Heart right ventricle (tissue), 16 donors: ENCODE results near the gene PASK. TPM values are rescaled to one million over a fixed set of nuclear protein-coding genes. Genes with fewer than 3 reads are reported as not detected.
A peak's percentile ranks its signal among the peaks of the same experiment; 100 is the strongest.

ENCODE experiments used
- ATAC-seq, 8 donors: fragments of 200-7000 bp; cut with Tn5 transposase; one replicate each; pipeline ENCODE4 v1.9.1; 2020; ENCODE audit warnings: mild to moderate bottlenecking in 8 of 8, moderate library complexity in 8 of 8, moderate number of reproducible peaks in 1 of 8
- DNase-seq, 2 donors: peaks; one replicate each; pipeline ENCODE4 v3.0.0-alpha.2; 2020
- H3K27ac ChIP-seq, 10 donors: fragments of 200-600 bp; sonication (generic) in 2 of 10; one replicate each; pipeline versions ENCODE4 v1.5.0 to v1.8.0; 2020 to 2022; ENCODE audit warnings: mild to moderate bottlenecking in 3 of 10
- H3K27me3 ChIP-seq, 7 donors: fragments of 200-600 bp; one replicate each; pipeline ENCODE4 v1.8.0; 2021 to 2022; ENCODE audit warnings: mild to moderate bottlenecking in 2 of 7
- H3K36me3 ChIP-seq, 9 donors: fragments of 200-600 bp; sonication (generic) in 1 of 9; one replicate each; pipeline versions ENCODE4 v1.5.0 to v1.8.0; 2020 to 2022; ENCODE audit warnings: mild to moderate bottlenecking in 2 of 9
- H3K4me1 ChIP-seq, 9 donors: fragments of 200-600 bp; sonication (generic) in 1 of 9; one replicate each; pipeline versions ENCODE4 v1.5.0 to v1.8.0; 2020 to 2022; ENCODE audit warnings: mild to moderate bottlenecking in 4 of 9
- H3K4me3 ChIP-seq, 10 donors: fragments of 200-600 bp; sonication (generic) in 2 of 10; one replicate each; pipeline versions ENCODE4 v1.5.0 to v1.8.0; 2020 to 2022; ENCODE audit warnings: mild to moderate bottlenecking in 7 of 10, moderate library complexity in 2 of 10
- H3K9me3 ChIP-seq, 11 donors: fragments of 200-600 bp in 10 of 11; sonication (generic) in 2 of 11; one replicate each; pipeline versions ENCODE4 v1.5.0 to v1.8.0; 2013 to 2022; ENCODE audit warnings: mild to moderate bottlenecking in 2 of 11, control low read depth in 1 of 11, moderate library complexity in 1 of 11
- WGBS, 2 donors: extraction: QIAGEN DNeasy Blood & Tissue Kit; methylation state at CpG; one replicate each; pipeline ENCODE4 v1.1.7; 2013; ENCODE audit warnings: inconsistent platforms in 1 of 2; 5-methylcytosine and 5-hydroxymethylcytosine counted together
- intact Hi-C, 10 donors: fragments of 100-400 bp; cut with DNase I; formaldehyde crosslinking; loops; one replicate each; pipeline versions ENCODE4 v1.11.1 to v1.14.2; 2022
- polyA plus RNA-seq, 2 donors: library from polyadenylated mRNA; stranded (reverse); fragments of 200-250 nt; gene quantifications; one replicate each; pipeline ENCODE4 v1.2.3, GENCODE V29; 2013
- total RNA-seq, 10 donors: library from RNA; stranded (reverse); fragmentation: NEBNext Ultra II Directional in 3 of 10; extraction: Animal tissue kit (Norgen Biotek cat#: 25700) in 3 of 10; gene quantifications; one replicate each; pipeline versions ENCODE4 v1.2.1 to v1.2.4, GENCODE V29; 2021 to 2023
- TF ChIP-seq, protein P1 (sequence below), 9 donors: fragments of 200-600 bp; sonication (generic) in 2 of 9; IDR thresholded peaks; one replicate each; pipeline versions ENCODE4 v1.5.0 to v1.8.0; 2021 to 2022; ENCODE audit warnings: antibody characterized with exemption in 9 of 9, mild to moderate bottlenecking in 5 of 9, moderate library complexity in 1 of 9
- donor health status: Arrhythmogenic right ventricular cardiomyopathy.
- donor health status: ischemic (EF 13 %, LVEDD 7.1; RV severe dilation, severe dysfunction).
- donor health status: healthy with polysubstance abuse.
- donor health status: DM: no; HTN: yes; CAD: no.
- donor health status: DM: no; HTN: no; CAD: no.
- donor health status: ischemic (EF 25% LVEDD 6.9; RV normal size, moderate dysfunction).
- donor health status: ischemic (EF 25% LVEDD 5.7; RV mildly dilated, moderate dysfunction).
- donor health status: healthy.
- donor health status: DM: yes; HTN: yes; CAD: no.
- donor health status: Ischemic cardiomyopathy.
- donor health status: ischemic (EF 35%, LVEDD 5.7; RV mildly dilated, moderate dysfunction).
- donor health status: nonischemic (EF 11% LVEDD 7.7; RV severe dilation, severe dysfunction).
- donor health status: DM: yes; HTN: yes; CAD: no.
- donor health status: PGD.
- donor health status: ischemic (EF 29% LVEDD 5.4; RV normal size, mild dysfunction).
- donor health status: nonischemic (EF 23%, LVEDD 6.1; RV moderate dilation, normal function).

The PASK gene
- total and polyA plus RNA-seq, 12 donors, result 0.93 to 4.5 (median 1.5) TPM

DNA sequence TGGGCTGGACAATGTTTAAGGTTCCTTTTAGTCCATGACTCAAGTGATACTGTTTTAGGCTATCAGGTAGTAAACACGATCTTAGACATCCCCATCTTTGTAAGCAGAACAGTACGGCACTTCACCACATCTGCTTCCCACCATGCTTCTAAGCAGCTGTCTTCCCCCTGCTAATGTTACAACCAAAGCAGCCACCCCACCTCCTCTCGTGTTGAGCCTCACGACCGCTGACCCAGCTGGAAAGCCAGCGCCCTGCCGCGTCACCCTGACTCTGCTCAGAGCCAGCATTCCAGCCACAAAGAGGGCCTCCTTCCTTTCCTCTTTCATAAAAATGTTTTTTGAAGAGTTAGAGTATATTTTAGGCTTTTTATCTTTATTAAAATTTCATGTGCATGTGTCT is 56.6 kb downstream of the PASK start:
- no peak for DNase-seq
- 84 to 89% methylated on average over 8 of the region's 8 CpGs for WGBS, 2 donors
- TF ChIP-seq, protein P1, sequence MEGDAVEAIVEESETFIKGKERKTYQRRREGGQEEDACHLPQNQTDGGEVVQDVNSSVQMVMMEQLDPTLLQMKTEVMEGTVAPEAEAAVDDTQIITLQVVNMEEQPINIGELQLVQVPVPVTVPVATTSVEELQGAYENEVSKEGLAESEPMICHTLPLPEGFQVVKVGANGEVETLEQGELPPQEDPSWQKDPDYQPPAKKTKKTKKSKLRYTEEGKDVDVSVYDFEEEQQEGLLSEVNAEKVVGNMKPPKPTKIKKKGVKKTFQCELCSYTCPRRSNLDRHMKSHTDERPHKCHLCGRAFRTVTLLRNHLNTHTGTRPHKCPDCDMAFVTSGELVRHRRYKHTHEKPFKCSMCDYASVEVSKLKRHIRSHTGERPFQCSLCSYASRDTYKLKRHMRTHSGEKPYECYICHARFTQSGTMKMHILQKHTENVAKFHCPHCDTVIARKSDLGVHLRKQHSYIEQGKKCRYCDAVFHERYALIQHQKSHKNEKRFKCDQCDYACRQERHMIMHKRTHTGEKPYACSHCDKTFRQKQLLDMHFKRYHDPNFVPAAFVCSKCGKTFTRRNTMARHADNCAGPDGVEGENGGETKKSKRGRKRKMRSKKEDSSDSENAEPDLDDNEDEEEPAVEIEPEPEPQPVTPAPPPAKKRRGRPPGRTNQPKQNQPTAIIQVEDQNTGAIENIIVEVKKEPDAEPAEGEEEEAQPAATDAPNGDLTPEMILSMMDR (IDR thresholded peaks at IDR 0.05), result no peak

DNA sequence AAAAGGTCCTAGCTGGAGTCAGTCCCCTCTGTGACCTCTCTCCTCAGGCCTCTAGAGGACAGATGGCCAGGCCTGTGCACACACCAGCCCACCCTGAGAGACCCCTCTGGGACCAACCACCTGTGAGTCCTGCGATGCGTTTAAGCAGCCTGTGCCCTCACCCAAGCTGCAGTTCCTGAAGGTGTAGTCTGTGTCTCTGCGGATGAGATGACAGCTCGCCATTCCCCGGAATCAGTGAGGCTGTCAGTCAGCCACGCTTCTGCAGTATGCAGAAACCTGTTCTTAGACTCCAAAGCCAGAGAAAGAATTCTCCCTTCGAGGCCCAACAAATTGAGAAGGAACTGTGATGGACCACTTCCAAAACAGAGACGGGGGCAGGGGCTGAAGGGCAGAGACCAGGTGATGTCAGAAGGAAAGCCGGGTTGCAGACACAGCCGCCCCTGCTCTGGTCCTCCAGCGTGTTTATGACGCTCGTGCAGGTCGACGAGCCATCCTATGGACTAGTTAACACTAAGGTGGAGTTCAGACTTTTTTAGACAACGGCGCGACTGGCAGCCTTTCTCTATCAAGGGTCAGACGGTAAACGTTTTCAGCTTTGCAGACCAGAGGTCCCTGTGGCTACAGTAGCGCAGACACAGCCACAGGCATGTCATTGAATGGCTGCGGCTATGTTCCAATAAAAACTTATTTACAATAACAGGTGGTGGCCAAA is 57.4 kb downstream of the PASK start:
- no peaks in the 10 kb centered on the region for H3K27me3 ChIP-seq
- ATAC-seq, result no peak
- H3K4me3 ChIP-seq, result no peak overlapping the region
- WGBS, 2 donors, result 91 to 92% methylated on average over 22 of the region's 22 CpGs
- H3K9me3 ChIP-seq, result no peaks in the 10 kb centered on the region
- intact Hi-C loops, result loop anchor here in 1 of 10 donors (10.0 kb wide), 1 partner anchor 133 kb away; no protein-coding TSS in a partner anchor
- TF ChIP-seq, protein P1 (IDR thresholded peaks at IDR 0.05), result no peak
- no peak overlapping the region for H3K27ac ChIP-seq
- no peaks in the 10 kb centered on the region for H3K4me1 ChIP-seq
- DNase-seq, result no peak
- peaks cover 0 to 100% (median 64%) of the 10 kb centered on the region in 9 donors for H3K36me3 ChIP-seq

More for the DNA sequence above, 56.6 kb downstream of the PASK start:
- ATAC-seq, result no peak
- intact Hi-C loops, result loop anchor here in 1 of 10 donors (10.0 kb wide), 1 partner anchor 132 kb away; no protein-coding TSS in a partner anchor
- Histone ChIP-seq H3K27me3 (no peaks in the 10 kb centered on the region), H3K27ac (no peak overlapping the region), H3K36me3 (peaks cover 0 to 100% (median 64%) of the 10 kb centered on the region in 9 donors), H3K4me1 (no peaks in the 10 kb centered on the region), H3K4me3 (no peak overlapping the region), H3K9me3 (no peaks in the 10 kb centered on the region)

DNA sequence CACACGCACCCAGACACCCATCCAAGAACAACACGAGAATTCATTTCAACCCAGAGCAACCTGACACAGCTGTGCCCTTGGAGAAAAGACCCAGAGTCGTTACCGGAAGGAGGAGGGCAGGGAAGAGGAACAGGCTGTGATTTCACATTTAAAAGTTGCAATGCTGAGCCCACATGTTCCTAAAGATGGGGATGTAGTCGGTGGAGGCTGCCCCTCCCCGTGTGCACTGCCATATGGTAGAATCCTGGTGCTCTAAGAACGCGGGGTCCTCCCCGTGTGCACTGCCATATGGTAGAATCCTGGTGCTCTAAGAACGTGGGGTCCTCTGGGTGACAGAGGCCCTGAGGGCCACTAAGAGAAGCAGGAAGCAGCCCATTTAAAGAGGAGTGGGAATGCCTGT is 58.1 kb downstream of the PASK start:
- no peak for DNase-seq
- ATAC-seq, result no peak
- TF ChIP-seq, protein P1 (IDR thresholded peaks at IDR 0.05), result no peak
- Histone ChIP-seq H3K27ac (no peak overlapping the region), H3K9me3 (no peaks in the 10 kb centered on the region), H3K4me1 (no peaks in the 10 kb centered on the region), H3K36me3 (peaks cover 0 to 100% (median 71%) of the 10 kb centered on the region in 9 donors), H3K4me3 (no peak overlapping the region), H3K27me3 (no peaks in the 10 kb centered on the region)
- 79 to 81% methylated on average over 10 of the region's 10 CpGs for WGBS, 2 donors
- intact Hi-C loops, result loop anchor here in 1 of 10 donors (10.0 kb wide), 1 partner anchor 134 kb away; no protein-coding TSS in a partner anchor

DNA sequence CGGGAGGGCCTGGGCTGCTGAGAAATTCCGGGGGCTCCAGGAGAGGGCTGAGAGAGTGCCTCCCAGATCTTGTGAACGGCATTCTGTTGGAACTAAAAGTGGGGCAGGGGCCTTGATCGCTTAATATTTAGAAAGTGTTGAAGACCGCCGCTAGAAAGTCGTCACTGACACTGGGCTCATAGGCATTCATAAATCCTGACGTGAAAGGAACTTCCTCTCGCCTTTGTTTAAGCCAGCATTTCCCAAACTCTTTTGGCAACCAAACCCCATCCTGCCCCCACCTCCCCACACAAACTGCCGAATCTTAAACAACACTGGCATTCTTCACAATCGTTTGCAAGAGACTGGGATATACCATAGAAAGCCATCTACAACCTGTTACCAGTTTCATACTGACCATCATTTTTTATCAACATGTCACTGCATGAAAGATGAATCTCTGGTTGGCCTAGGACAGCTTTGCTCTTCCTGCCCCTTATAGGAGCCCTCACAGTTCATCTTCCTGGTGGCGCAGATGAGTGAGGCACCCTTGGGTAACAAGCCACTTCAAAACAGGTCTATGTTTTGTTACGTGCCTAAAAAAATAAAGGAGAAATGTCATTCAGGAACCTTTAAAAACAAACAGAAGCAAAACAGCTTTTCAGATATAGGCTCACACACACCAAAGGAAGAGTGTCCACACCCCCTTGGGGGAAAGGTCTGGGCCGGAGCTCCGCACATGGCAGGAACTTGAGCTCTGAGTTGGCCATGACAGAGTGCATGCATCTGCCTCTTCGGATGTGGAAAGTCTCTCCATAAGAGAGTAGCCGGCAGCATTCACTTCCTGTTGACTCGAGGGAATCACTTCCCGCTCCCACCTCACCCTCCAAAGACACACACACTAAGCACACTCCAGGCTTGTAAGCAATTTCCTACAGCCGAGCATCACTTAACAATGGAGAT is 60.2 kb downstream of the PASK start:
- DNase-seq (no peak), ATAC-seq (peak in 2 of 8 donors; percentile 22 to 35)
- H3K27me3 ChIP-seq, result no peaks in the 10 kb centered on the region
- H3K36me3 ChIP-seq, result peaks cover 0 to 100% (median 63%) of the 10 kb centered on the region in 9 donors
- H3K4me3 ChIP-seq, result no peak overlapping the region
- no peaks in the 10 kb centered on the region for H3K4me1 ChIP-seq
- peak overlapping the region in 1 of 10 donors; percentile 26 for H3K27ac ChIP-seq
- intact Hi-C loops, result no loop called here
- no peaks in the 10 kb centered on the region for H3K9me3 ChIP-seq
- TF ChIP-seq, protein P1 (IDR thresholded peaks at IDR 0.05), result no peak
- 76 to 78% methylated on average over 20 of the region's 20 CpGs for WGBS, 2 donors
